HG03469 (cell line): Measurements from ENCODE around the gene CNGB1.

Experiments
- ATAC-seq: cut with Tn5 transposase; IDR thresholded peaks from one replicate; pipeline ENCODE4 v1.9.1; 2021; ENCODE audit warnings: mild to moderate bottlenecking, moderate library complexity, moderate number of reproducible peaks; ENCODE audit not compliant: unreplicated experiment

Gene CNGB1

GRCh38 chr16:57977418-57978069 lies 6.6 kb upstream of the CNGB1 start:
- ATAC-seq, result no peak

- no peak for ATAC-seq
These were observed 5.4 kb upstream of the CNGB1 start for GRCh38 chr16:57976331-57976796.

- no peak for ATAC-seq
These were observed 1.4 kb upstream of the CNGB1 start for GRCh38 chr16:57972306-57972705.

GRCh38 chr16:57971848-57972247 lies 920 bp upstream of the CNGB1 start:
- ATAC-seq, result no peak

GRCh38 chr16:57970319-57970718 lies 609 bp downstream of the CNGB1 start:
- ATAC-seq, result no peak

- no peak for ATAC-seq
These were observed 1.3 kb downstream of the CNGB1 start for GRCh38 chr16:57969451-57970123.

GRCh38 chr16:57967916-57968315 lies 3.0 kb downstream of the CNGB1 start:
- no peak for ATAC-seq

- no peak for ATAC-seq
These were observed 3.9 kb downstream of the CNGB1 start for GRCh38 chr16:57966986-57967385.

- ATAC-seq, result no peak
These were observed 4.6 kb downstream of the CNGB1 start for GRCh38 chr16:57966204-57966771.

- ATAC-seq, result no peak
These were observed 6.7 kb downstream of the CNGB1 start for GRCh38 chr16:57964157-57964700.

- ATAC-seq, result no peak
These were observed 8.2 kb downstream of the CNGB1 start for GRCh38 chr16:57962756-57963155.

- no peak for ATAC-seq
These were observed 8.9 kb downstream of the CNGB1 start for GRCh38 chr16:57962046-57962445.

- no peak for ATAC-seq
These were observed 9.4 kb downstream of the CNGB1 start for GRCh38 chr16:57961538-57961937.

- no peak for ATAC-seq
These were observed 10.0 kb downstream of the CNGB1 start for GRCh38 chr16:57960826-57961472.

- no peak for ATAC-seq
These were observed 10.6 kb downstream of the CNGB1 start for GRCh38 chr16:57960310-57960709.

GRCh38 chr16:57959804-57960203 lies 11.1 kb downstream of the CNGB1 start:
- no peak for ATAC-seq

GRCh38 chr16:57959121-57959520 lies 11.8 kb downstream of the CNGB1 start:
- no peak for ATAC-seq

GRCh38 chr16:57958544-57958943 lies 12.4 kb downstream of the CNGB1 start:
- ATAC-seq, result no peak

- ATAC-seq, result no peak
These were observed 13.1 kb downstream of the CNGB1 start for GRCh38 chr16:57957673-57958392.

GRCh38 chr16:57956924-57957672 lies 13.8 kb downstream of the CNGB1 start:
- no peak for ATAC-seq
